Upper lobe of left lung (tissue), 6 donors: ENCODE data around the gene CYBC1. TPM values are rescaled to one million over a fixed set of nuclear protein-coding genes. Genes with fewer than 3 reads are reported as not detected.
A peak's percentile ranks its signal among the peaks of the same experiment; 100 is the strongest.
"Not testable (repeated sequence)": the region's sequence is repeated elsewhere in the genome, so short reads cannot be mapped to it uniquely, and the experiment has no call there.

ENCODE experiments used
- ATAC-seq, 2 donors: fragments of 200-7000 bp; cut with Tn5 transposase; one replicate each; pipeline ENCODE4 v1.9.1; 2022; ENCODE audit warnings: mild to moderate bottlenecking in 2 of 2, moderate library complexity in 2 of 2; ENCODE audit not compliant: low FRiP score in 2 of 2
- DNase-seq, 2 donors: peaks; one replicate each; pipeline ENCODE4 v3.0.0-alpha.2; 2019 to 2020
- H3K27ac ChIP-seq, 4 donors: fragments of 200-600 bp; sonication (generic); one replicate each; pipeline ENCODE4 v1.5.1; 2016 to 2019
- H3K27me3 ChIP-seq, 4 donors: fragments of 200-600 bp; sonication (generic); one replicate each; pipeline ENCODE4 v1.5.1; 2017 to 2019
- H3K36me3 ChIP-seq, 4 donors: fragments of 200-600 bp; sonication (generic); one replicate each; pipeline ENCODE4 v1.5.1; 2016 to 2019
- H3K4me1 ChIP-seq, 4 donors: fragments of 200-600 bp; sonication (generic); one replicate each; pipeline ENCODE4 v1.5.1; 2018 to 2019
- H3K4me3 ChIP-seq, 4 donors: fragments of 200-600 bp; sonication (generic); one replicate each; pipeline ENCODE4 v1.5.1; 2017 to 2019; ENCODE audit warnings: mild to moderate bottlenecking in 2 of 4, moderate library complexity in 1 of 4
- H3K9me3 ChIP-seq, 4 donors: fragments of 200-600 bp; sonication (generic); one replicate each; pipeline ENCODE4 v1.5.1; 2018 to 2019
- CTCF ChIP-seq, 6 experiments: fragments of 450-650 bp in 4 of 6; fragments of 200-600 bp in 2 of 6; sonication (generic) in 2 of 6; IDR thresholded peaks; one replicate each; pipeline ENCODE4 v1.5.1; 2016 to 2019; ENCODE audit warnings: antibody characterized with exemption in 6 of 6
- EP300 ChIP-seq, 4 donors: sonication (generic); formaldehyde crosslinking; IDR thresholded peaks; one replicate each; pipeline ENCODE4 v1.5.1; 2017; ENCODE audit warnings: antibody characterized with exemption in 4 of 4, control low read depth in 2 of 4
- POLR2A ChIP-seq, 4 donors: fragments of 450-650 bp; IDR thresholded peaks; one replicate each; pipeline ENCODE4 v1.5.1; 2016 to 2017; ENCODE audit warnings: antibody characterized with exemption in 4 of 4, mild to moderate bottlenecking in 2 of 4
- POLR2AphosphoS5 ChIP-seq, 2 donors: sonication (generic); formaldehyde crosslinking; IDR thresholded peaks; one replicate each; pipeline ENCODE4 v1.5.1; 2017; ENCODE audit warnings: antibody characterized with exemption in 2 of 2
- WGBS, 2 donors: methylation state at CpG; one replicate each; pipeline ENCODE4 v1.1.5; 2017 to 2018; 5-methylcytosine and 5-hydroxymethylcytosine counted together
- total RNA-seq, 6 donors: library from RNA; depleted of rRNA in 4 of 6; stranded (reverse); fragments of >200 nt in 4 of 6; gene quantifications; one replicate each; pipeline versions ENCODE4 v1.1.0 to v1.2.1, GENCODE V29; 2016 to 2021
- donor health status: DM: no; HTN: no; CAD: no; lungs with moderate emphysema.
- donor health status: DM: no; HTN: yes; CAD: no; lungs with severe emphysema.

CYBC1 gene
- total RNA-seq, 6 donors from 2014 or later = 74.9 to 193 (median 108) TPM

GRCh38 chr17:82461827-82462524 lies 11.4 kb upstream of the CYBC1 start:
- Histone ChIP-seq H3K9me3 (no peaks in the 10 kb centered on the region), H3K4me3 (no peak overlapping the region), H3K4me1 (peaks cover 18 to 31% (median 27%) of the 10 kb centered on the region in 4 donors), H3K36me3 (peaks cover 17 to 70% (median 63%) of the 10 kb centered on the region in 4 donors), H3K27ac (peak overlapping the region in 2 of 4 donors; percentile 0 to 1), H3K27me3 (no peaks in the 10 kb centered on the region)
- no peak for TF ChIP-seq POLR2A (IDR thresholded peaks at IDR 0.05)
- no peak for TF ChIP-seq CTCF (IDR thresholded peaks at IDR 0.05)
- TF ChIP-seq EP300 (IDR thresholded peaks at IDR 0.05) = no peak
- TF ChIP-seq POLR2AphosphoS5 (IDR thresholded peaks at IDR 0.05) = no peak
- peak in 1 of 2 donors; percentile 48 for DNase-seq
- no peak for ATAC-seq
- 67 to 78% methylated on average over 8 to 10 of the region's 10 CpGs for WGBS, 2 donors

- WGBS, 2 donors = 93 to 95% methylated on average over 9 of the region's 9 CpGs
- peaks cover 26 to 38% (median 32%) of the 10 kb centered on the region in 4 donors for H3K4me1 ChIP-seq
- H3K27me3 ChIP-seq, H3K4me3 ChIP-seq, DNase-seq, ATAC-seq, H3K9me3 ChIP-seq: not testable (repeated sequence)
- peaks cover 12 to 50% (median 45%) of the 10 kb centered on the region in 4 donors for H3K36me3 ChIP-seq
- H3K27ac ChIP-seq = peak overlapping the region in 1 of 4 donors; percentile 100
These were observed 9.4 kb upstream of the CYBC1 start for GRCh38 chr17:82459936-82460335.

- H3K4me3 ChIP-seq = peak overlapping the region; percentile 55 to 99 (median 88)
- DNase-seq (peak in 1 of 2 donors; percentile 51), ATAC-seq (peak in 1 of 2 donors; percentile 4)
- H3K4me1 ChIP-seq = peaks cover 26 to 38% (median 32%) of the 10 kb centered on the region in 4 donors
- WGBS, 2 donors = 0% methylated on average over 22 to 23 of the region's 62 CpGs
- no peaks in the 10 kb centered on the region for H3K9me3 ChIP-seq
- H3K27ac ChIP-seq = peak overlapping the region; percentile 100
- no peaks in the 10 kb centered on the region for H3K27me3 ChIP-seq
- H3K36me3 ChIP-seq = peaks cover 7 to 40% (median 35%) of the 10 kb centered on the region in 4 donors
- TF ChIP-seq CTCF (IDR thresholded peaks at IDR 0.05) = peak in 1 of 6 experiments; percentile 3
- no peak for TF ChIP-seq POLR2A (IDR thresholded peaks at IDR 0.05)
- no peak for TF ChIP-seq POLR2AphosphoS5 (IDR thresholded peaks at IDR 0.05)
- no peak for TF ChIP-seq EP300 (IDR thresholded peaks at IDR 0.05)
These were observed 8.4 kb upstream of the CYBC1 start for GRCh38 chr17:82458885-82459424.

- peak within 1 kb of the TSS; percentile 78 to 99 (median 90) for H3K4me3 ChIP-seq
- WGBS, 2 donors = 0 to 1% methylated on average over 4 to 25 of the region's 85 CpGs
- ATAC-seq = peak; percentile 99 to 100
- peaks cover 6 to 34% (median 29%) of the 10 kb centered on the region in 4 donors for H3K36me3 ChIP-seq
- no peaks in the 10 kb centered on the region for H3K9me3 ChIP-seq
- peak within 1 kb of the TSS; percentile 100 for H3K27ac ChIP-seq
- peak; percentile 98 to 99 for DNase-seq
- H3K4me1 ChIP-seq = peaks cover 26 to 38% (median 34%) of the 10 kb centered on the region in 4 donors
- no peaks in the 10 kb centered on the region for H3K27me3 ChIP-seq
- TF ChIP-seq POLR2A (IDR thresholded peaks at IDR 0.05) (peak; percentile 89 to 100 (median 98)), POLR2AphosphoS5 (IDR thresholded peaks at IDR 0.05) (peak; percentile 95 to 99), CTCF (IDR thresholded peaks at IDR 0.05) (peak in 1 of 6 experiments; percentile 2), EP300 (IDR thresholded peaks at IDR 0.05) (no peak)
These were observed 7.8 kb upstream of the CYBC1 start, which contains the start of gene NARF for GRCh38 chr17:82458179-82458884. Gene NARF, plus strand, starts transcription at chr17:82458741. Its CDS starts 63 bp downstream, at chr17:82458804.

GRCh38 chr17:82457929-82458178 lies 7.3 kb upstream of the CYBC1 start:
- no peak for ATAC-seq
- peak in 1 of 2 donors; percentile 91 for DNase-seq

More at GRCh38 chr17:82457929-82458178, 7.3 kb upstream of the CYBC1 start:
- Histone ChIP-seq H3K4me1 (peaks cover 27 to 41% (median 34%) of the 10 kb centered on the region in 4 donors), H3K36me3 (peaks cover 3 to 30% (median 27%) of the 10 kb centered on the region in 4 donors), H3K27me3 (no peaks in the 10 kb centered on the region), H3K9me3 (no peaks in the 10 kb centered on the region), H3K27ac (peak overlapping the region; percentile 100), H3K4me3 (peak overlapping the region; percentile 78 to 99 (median 90))
- TF ChIP-seq POLR2AphosphoS5 (IDR thresholded peaks at IDR 0.05) (no peak), EP300 (IDR thresholded peaks at IDR 0.05) (no peak), CTCF (IDR thresholded peaks at IDR 0.05) (no peak)
- WGBS, 2 donors = 0 to 2% methylated on average over 5 to 8 of the region's 8 CpGs
